ENCODE measurements around the gene CREB3L1. TPM values are rescaled to one million over a fixed set of nuclear protein-coding genes. Genes with fewer than 3 reads are reported as not detected.

The CREB3L1 gene
- total RNA-seq, 1 donor from 2014 or later, result 40.5 TPM

DNA sequence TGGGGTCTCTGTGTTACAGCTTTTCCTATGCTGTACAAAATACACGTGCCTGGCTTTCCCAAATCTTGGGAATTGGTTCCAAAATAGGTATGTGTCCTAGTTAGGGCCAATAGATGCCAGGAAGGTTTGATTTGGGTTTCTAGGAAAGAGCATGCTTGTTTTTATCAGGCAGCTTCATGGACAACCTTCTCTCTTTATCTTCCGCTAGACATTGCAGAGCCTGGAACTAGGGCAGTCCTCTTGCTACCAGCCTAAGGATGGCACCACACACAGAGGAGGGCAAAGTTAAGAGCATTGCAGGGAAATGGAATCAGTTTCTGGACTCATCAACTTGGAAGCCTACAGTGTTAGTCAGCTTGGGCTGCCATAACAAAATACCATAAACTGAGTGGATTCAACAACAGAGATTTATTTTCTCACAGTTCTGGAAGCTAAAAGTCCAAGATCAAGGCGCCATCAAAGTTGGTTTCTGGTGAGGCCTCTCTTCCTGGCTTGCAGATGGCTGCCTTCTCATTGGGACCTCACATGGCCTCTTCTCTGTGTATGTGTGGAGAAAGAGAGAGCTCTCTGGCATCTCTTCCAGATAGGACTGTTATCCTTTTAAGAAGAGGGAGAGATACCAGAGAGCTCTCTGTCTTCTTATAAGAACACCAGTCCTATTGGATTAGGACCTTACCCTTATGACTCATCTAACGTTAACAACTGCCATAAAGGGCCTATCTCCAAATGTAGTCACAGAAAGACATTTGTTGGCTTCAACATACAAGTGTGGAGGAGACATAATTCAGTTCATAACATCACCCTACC lies 27.3 kb upstream of the CREB3L1 start:
- no peak for DNase-seq
- ATAC-seq, result no peak
- Histone ChIP-seq H3K27me3 (ENCODE audit: low read depth) (no peaks in the 10 kb centered on the region), H3K9me3 (no peaks in the 10 kb centered on the region), H3K4me1 (no peaks in the 10 kb centered on the region), H3K4me3 (no peak overlapping the region), H3K36me3 (no peaks in the 10 kb centered on the region), H3K27ac (no peak overlapping the region)
- TF ChIP-seq, protein P1, sequence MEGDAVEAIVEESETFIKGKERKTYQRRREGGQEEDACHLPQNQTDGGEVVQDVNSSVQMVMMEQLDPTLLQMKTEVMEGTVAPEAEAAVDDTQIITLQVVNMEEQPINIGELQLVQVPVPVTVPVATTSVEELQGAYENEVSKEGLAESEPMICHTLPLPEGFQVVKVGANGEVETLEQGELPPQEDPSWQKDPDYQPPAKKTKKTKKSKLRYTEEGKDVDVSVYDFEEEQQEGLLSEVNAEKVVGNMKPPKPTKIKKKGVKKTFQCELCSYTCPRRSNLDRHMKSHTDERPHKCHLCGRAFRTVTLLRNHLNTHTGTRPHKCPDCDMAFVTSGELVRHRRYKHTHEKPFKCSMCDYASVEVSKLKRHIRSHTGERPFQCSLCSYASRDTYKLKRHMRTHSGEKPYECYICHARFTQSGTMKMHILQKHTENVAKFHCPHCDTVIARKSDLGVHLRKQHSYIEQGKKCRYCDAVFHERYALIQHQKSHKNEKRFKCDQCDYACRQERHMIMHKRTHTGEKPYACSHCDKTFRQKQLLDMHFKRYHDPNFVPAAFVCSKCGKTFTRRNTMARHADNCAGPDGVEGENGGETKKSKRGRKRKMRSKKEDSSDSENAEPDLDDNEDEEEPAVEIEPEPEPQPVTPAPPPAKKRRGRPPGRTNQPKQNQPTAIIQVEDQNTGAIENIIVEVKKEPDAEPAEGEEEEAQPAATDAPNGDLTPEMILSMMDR (IDR thresholded peaks at IDR 0.05), result no peak
- intact Hi-C loops (cut with DNase I), result loop anchor here (10.0 kb wide), 1 partner anchor 55 kb away; no protein-coding TSS in a partner anchor

DNA sequence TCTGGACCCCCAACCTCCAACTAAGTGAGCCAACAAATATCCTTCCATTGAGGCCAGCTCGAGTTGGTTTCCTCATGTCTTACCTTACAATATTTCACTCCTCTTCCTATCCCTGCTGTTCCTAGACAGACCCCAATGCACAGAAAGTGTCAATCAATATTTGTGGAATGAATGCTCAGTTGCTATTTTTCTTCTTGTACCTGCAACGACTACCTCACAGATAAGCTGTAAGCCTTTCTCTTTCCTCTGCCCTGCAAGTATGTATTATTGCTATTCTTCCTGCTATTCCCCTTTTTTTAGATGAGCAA lies 26.8 kb upstream of the CREB3L1 start:
- H3K27ac ChIP-seq, result no peak overlapping the region
- DNase-seq (no peak), ATAC-seq (no peak)
- no peaks in the 10 kb centered on the region for H3K36me3 ChIP-seq
- H3K4me3 ChIP-seq, result no peak overlapping the region
- TF ChIP-seq, protein P1 (IDR thresholded peaks at IDR 0.05), result no peak
- intact Hi-C loops (cut with DNase I), result no loop called here
- H3K4me1 ChIP-seq, result no peaks in the 10 kb centered on the region
- H3K27me3 ChIP-seq (ENCODE audit: low read depth), result no peaks in the 10 kb centered on the region
- H3K9me3 ChIP-seq, result no peaks in the 10 kb centered on the region

DNA sequence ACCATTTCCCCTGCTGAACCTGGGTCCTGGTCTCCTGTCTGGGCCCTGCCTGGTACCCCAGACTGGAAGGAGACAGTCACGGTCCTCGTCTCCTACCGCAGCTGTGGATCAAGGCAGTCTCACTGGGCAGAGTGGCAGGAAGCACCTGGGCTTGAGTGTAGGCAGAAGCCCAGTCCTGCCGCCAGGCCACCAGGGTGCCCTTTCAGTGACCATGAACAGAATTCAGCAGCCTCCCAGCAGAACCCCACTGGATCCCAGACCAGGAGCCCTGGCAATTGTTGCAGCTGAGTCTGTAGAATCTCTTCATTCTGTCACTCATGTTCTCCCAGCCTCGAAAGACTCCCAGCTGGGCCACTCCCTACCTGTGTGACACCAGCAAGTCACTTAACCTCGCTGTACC lies 25.5 kb upstream of the CREB3L1 start:
- H3K9me3 ChIP-seq, result no peaks in the 10 kb centered on the region
- intact Hi-C loops (cut with DNase I), result no loop called here
- H3K36me3 ChIP-seq, result no peaks in the 10 kb centered on the region
- H3K4me3 ChIP-seq, result no peak overlapping the region
- no peaks in the 10 kb centered on the region for H3K27me3 ChIP-seq (ENCODE audit: low read depth)
- ATAC-seq (no peak), DNase-seq (no peak)
- no peak overlapping the region for H3K27ac ChIP-seq
- no peaks in the 10 kb centered on the region for H3K4me1 ChIP-seq
- TF ChIP-seq, protein P1 (IDR thresholded peaks at IDR 0.05), result no peak

DNA sequence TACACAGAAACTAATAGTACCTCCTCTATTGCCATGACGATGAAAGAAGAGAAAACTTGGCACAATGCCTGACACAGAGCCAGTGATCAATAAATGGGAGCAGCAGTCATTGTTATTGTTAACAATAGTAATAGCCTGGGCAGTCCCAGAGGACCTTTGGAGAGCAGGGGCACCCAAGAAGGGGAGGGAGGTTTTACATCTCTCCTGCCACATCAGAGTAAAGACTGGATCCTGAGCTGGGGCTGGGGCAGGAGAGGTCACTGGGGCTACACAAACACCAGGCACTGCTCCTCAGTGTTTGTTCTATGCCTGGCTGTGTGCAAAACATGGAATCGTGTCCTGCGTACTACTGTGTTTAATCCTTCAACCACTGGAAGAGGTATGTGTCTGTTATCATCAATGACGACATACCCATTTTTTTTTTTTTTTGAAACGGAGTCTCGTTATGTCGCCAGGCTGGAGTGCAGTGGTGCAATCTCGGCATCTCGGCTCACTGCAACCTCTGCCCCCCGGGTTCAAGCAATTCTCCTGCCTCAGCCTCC lies 25.0 kb upstream of the CREB3L1 start:
- Histone ChIP-seq H3K27ac (no peak overlapping the region), H3K27me3 (ENCODE audit: low read depth) (no peaks in the 10 kb centered on the region), H3K9me3 (no peaks in the 10 kb centered on the region), H3K4me3 (no peak overlapping the region), H3K4me1 (no peaks in the 10 kb centered on the region), H3K36me3 (no peaks in the 10 kb centered on the region)
- ATAC-seq (peak in 1 of 2 donors; percentile 48), DNase-seq (no peak)
- intact Hi-C loops (cut with DNase I), result no loop called here
- TF ChIP-seq, protein P1 (IDR thresholded peaks at IDR 0.05), result no peak

DNA sequence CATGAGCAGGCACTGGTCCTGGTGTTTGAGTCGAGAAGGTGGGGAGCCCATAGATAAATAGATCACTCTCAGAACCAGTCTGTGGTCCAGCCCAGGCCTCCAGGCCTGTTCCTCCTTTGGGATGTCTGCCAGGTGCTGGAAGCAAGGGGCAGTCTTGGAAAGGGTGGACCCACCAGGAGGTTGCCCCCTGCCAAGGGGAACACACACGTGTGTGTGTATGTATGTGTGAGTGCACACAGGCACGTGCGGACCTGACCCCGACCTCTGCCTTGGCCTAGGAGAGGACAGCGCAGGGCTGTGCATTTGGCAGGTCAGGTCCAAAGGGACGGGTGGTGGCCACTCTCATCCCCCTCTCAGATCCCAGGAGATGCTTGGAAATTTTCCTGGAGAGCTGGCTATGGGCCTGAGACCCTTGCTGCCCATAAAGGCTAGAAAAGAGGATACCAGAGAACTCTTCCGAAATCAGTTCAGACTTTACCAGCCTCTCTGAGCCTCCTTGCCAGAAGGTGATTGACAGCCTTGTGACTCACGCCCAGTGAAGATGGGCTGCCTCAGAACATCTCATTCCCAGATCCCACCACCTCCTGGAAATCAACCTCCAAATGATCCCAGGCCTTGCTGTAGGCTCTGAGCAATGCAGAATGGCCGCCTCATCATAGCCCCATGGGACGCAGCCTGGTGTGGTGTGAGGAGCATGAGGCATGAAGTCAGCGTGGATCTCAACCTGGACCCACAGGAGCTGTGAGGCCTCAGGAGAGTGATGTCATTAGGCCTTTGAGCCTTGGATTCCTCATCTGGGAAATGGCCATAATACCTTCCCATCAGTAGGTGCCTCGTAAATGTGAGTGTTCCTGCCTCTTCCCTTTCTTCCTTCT lies 24.0 kb upstream of the CREB3L1 start:
- Histone ChIP-seq H3K9me3 (no peaks in the 10 kb centered on the region), H3K36me3 (no peaks in the 10 kb centered on the region), H3K27ac (no peak overlapping the region), H3K4me3 (no peak overlapping the region), H3K27me3 (ENCODE audit: low read depth) (no peaks in the 10 kb centered on the region), H3K4me1 (no peaks in the 10 kb centered on the region)
- TF ChIP-seq, protein P1 (IDR thresholded peaks at IDR 0.05), result no peak
- intact Hi-C loops (cut with DNase I), result no loop called here
- ATAC-seq, result peak in 1 of 2 donors; percentile 37
- no peak for DNase-seq

Measured in lower lobe of right lung (tissue), 2 donors.